ENCODE results near the gene LTK.

LTK gene

DNA sequence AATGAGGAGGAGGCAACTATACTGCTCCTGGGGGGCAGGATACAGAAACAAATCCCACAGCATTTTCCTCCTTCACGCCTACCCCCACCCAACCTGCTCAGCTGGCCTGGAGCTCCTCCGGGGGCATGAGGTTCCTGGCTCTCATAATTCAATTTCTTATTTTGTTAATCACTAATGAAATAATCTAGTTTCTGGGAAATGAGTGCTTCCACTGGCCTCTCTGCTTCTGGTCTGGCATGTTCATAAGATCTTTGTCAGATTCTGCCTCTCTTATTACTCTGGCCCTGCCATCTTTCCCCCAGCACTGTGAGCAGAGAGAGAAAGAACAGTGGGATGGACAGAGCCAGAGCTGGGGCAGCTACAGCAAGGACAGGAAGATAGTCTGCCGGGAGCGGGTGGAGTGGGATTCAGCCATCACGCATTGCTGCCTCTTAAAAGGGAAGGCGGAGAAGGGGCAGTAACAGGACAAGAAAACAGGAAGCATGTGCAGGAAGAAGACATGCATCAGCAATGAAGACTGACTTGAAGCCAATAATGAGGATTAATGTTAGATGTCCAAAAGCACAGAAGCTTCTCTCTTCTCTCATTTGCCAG, 16.8 kb upstream of the LTK start:
- no peak for TF ChIP-seq CTCF (IDR thresholded peaks at IDR 0.05; ENCODE audit: low read depth, low read length)
- Histone ChIP-seq H3K27ac (no peak overlapping the region), H3K9me3 (ENCODE audit: severe bottlenecking) (no peaks in the 10 kb centered on the region), H3K27me3 (ENCODE audit: insufficient read depth, low read depth, severe bottlenecking) (no peaks in the 10 kb centered on the region), H3K4me3 (ENCODE audit: low read depth, low read length) (no peak overlapping the region), H3K36me3 (peaks cover 40% of the 10 kb centered on the region)
- no peak for DNase-seq

DNA sequence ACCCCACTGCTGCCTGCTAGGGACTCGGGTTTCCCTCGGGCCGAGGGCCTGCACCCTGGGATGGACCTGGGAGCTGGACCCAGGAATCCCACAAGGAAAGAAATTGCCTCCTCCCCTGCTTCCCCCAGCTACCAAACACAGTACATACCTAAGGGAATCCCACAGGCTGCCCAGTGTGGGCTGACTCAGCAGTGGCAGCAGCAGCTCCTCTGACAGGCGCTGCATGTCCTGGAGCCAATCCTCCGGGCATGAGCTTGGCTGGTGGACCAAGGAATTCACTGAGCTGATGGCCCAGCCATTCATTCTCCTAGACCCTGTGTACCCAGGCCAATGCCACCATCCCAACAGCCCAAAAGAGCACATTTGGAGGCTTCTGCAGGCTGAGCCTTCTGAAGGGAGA, 9.5 kb upstream of the LTK start:
- no peak for TF ChIP-seq CTCF (IDR thresholded peaks at IDR 0.05; ENCODE audit: low read depth, low read length)
- no peaks in the 10 kb centered on the region for H3K27me3 ChIP-seq (ENCODE audit: insufficient read depth, low read depth, severe bottlenecking)
- no peak overlapping the region for H3K4me3 ChIP-seq (ENCODE audit: low read depth, low read length)
- H3K27ac ChIP-seq: no peak overlapping the region
- peaks cover 27% of the 10 kb centered on the region for H3K36me3 ChIP-seq
- DNase-seq: no peak
- H3K9me3 ChIP-seq (ENCODE audit: severe bottlenecking): no peaks in the 10 kb centered on the region

GRCh38 chr15:41521614-41522013, 8.0 kb upstream of the LTK start:
- H3K27me3 ChIP-seq (ENCODE audit: insufficient read depth, low read depth, severe bottlenecking): no peaks in the 10 kb centered on the region
- peaks cover 18% of the 10 kb centered on the region for H3K36me3 ChIP-seq
- no peak for TF ChIP-seq CTCF (IDR thresholded peaks at IDR 0.05; ENCODE audit: low read depth, low read length)
- no peak overlapping the region for H3K4me3 ChIP-seq (ENCODE audit: low read depth, low read length)
- no peak for DNase-seq
- H3K27ac ChIP-seq: no peak overlapping the region
- H3K9me3 ChIP-seq (ENCODE audit: severe bottlenecking): no peaks in the 10 kb centered on the region

GRCh38 chr15:41520636-41521035, 7.0 kb upstream of the LTK start:
- no peak for TF ChIP-seq CTCF (IDR thresholded peaks at IDR 0.05; ENCODE audit: low read depth, low read length)

DNA sequence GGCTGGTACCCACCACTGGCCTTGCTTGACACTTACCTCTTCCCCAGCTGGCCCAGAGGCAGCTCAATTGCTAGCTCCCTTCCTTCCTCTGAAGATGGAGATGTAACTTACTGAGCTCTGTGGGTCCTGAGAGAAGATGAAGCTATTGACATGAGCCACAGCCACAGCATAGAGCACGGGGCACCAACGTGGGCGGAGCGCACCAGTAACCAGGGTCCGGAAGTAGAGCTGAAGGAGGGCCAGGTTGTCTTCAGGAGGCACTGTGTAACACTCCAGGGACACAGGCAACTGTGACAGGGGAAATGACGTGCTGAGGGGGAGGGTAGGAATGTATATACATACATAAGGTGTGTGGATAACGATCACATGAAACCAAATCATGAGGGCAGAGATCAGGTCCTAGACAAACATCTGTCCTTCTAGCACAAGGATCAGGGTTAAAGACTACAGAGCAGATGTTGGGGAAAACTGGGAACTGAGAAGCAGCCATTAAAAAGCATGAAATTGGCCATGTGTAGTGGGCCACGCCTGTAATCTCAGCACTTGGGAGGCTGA, 4.3 kb upstream of the LTK start:
- H3K4me3 ChIP-seq (ENCODE audit: low read depth, low read length): no peak overlapping the region
- no peak for DNase-seq
- TF ChIP-seq CTCF (IDR thresholded peaks at IDR 0.05; ENCODE audit: low read depth, low read length): no peak
- peaks cover 9% of the 10 kb centered on the region for H3K36me3 ChIP-seq
- H3K27me3 ChIP-seq (ENCODE audit: insufficient read depth, low read depth, severe bottlenecking): no peaks in the 10 kb centered on the region
- no peak overlapping the region for H3K27ac ChIP-seq
- H3K9me3 ChIP-seq (ENCODE audit: severe bottlenecking): no peaks in the 10 kb centered on the region

More at GRCh38 chr15:41520636-41521035, 7.0 kb upstream of the LTK start:
- Histone ChIP-seq H3K27ac (no peak overlapping the region), H3K4me3 (ENCODE audit: low read depth, low read length) (no peak overlapping the region), H3K9me3 (ENCODE audit: severe bottlenecking) (no peaks in the 10 kb centered on the region), H3K36me3 (peaks cover 9% of the 10 kb centered on the region), H3K27me3 (ENCODE audit: insufficient read depth, low read depth, severe bottlenecking) (no peaks in the 10 kb centered on the region)
- no peak for DNase-seq
